Measurements from ENCODE around the gene H3-3A.

- TF ChIP-seq GATA1 (IDR thresholded peaks at IDR 0.05; ENCODE audit: low read depth, low read length) (no peak), POLR2A (IDR thresholded peaks at IDR 0.05; ENCODE audit: low read length) (no peak)
Observed at GRCh38 chr1:226116673-226117072, 54.2 kb downstream of the H3-3A start.

Data from erythroblast (primary cell).